DMS153 treated with DMSO at 0.1 percent for 48 hours (cell line): Measurements from ENCODE around the gene SERPINA10.

Source experiments
- DNase-seq: peaks from one replicate; lab custom pipeline; 2025; ENCODE audit not compliant: unreplicated experiment; lab: John Stamatoyannopoulos, UW

SERPINA10 gene, protein sequence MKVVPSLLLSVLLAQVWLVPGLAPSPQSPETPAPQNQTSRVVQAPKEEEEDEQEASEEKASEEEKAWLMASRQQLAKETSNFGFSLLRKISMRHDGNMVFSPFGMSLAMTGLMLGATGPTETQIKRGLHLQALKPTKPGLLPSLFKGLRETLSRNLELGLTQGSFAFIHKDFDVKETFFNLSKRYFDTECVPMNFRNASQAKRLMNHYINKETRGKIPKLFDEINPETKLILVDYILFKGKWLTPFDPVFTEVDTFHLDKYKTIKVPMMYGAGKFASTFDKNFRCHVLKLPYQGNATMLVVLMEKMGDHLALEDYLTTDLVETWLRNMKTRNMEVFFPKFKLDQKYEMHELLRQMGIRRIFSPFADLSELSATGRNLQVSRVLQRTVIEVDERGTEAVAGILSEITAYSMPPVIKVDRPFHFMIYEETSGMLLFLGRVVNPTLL

DNA sequence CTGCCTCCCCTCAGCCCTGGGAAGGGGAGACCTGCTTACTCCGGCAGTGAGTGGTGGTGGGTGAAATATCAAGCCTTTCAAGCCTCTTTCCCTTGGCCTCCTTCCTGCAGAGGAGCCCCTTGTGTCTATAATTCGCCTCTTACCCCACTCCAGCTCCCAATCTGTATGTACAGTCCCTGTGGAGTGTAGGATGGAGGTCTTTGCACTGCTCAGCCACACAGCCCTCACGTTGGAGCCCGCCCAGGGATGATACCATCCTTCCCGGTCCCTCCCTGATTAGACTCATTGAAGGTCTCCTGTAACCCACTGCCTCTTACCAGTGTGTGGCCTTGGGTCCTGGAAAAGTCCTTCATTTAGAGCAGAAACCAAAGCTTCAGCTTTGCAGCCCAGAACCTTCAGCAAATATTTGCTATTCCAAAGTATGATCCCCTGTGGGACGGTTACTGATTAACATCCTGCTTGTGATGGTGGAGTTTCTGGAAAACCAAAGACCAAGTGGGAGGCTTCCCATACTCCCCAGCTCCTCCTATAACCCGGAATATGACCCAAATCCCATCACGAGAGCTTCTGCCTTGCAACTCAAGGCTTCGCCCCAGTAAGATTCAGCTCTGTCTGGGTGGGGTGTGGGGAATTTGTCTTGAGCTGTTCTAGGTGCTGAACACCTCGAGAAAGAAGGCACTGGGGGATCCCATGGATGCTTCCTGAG lies at the start of gene SERPINA10:
SERPINA10 (minus strand) TSS at position 397 of the 706 bp plus-strand sequence. CDS start 2,675 bp downstream, outside the sequence.
- DNase-seq: no peak

DNA sequence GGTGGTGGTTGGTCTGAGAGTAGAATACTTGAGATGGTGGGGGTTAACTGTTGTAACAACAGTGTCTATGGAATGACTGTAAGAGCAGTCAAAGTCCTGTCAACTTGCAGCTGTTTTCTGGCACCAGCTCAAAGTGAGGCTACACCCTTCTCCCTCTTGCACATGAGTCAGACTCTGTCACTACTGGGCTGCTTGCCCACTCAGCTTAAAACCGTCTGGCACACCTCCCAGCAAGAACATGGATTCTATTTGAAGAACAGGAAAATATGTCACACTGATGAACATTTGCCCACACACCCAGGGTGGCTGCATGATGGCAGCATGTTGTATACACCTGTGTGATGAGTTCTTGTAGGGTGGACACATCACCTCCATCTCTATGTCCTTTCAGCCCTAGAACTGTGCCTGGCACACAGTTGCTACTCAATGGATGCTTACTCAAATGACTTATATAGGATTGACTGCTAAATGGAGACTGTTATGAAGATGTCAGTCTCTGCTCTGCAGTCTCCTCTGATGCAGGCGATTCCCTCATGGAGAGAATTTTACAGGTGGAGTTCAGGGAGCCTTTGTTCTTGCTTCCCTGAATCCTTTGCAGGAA lies 49.4 kb upstream of the SERPINA10 start:
- DNase-seq: peak; percentile 29

DNA sequence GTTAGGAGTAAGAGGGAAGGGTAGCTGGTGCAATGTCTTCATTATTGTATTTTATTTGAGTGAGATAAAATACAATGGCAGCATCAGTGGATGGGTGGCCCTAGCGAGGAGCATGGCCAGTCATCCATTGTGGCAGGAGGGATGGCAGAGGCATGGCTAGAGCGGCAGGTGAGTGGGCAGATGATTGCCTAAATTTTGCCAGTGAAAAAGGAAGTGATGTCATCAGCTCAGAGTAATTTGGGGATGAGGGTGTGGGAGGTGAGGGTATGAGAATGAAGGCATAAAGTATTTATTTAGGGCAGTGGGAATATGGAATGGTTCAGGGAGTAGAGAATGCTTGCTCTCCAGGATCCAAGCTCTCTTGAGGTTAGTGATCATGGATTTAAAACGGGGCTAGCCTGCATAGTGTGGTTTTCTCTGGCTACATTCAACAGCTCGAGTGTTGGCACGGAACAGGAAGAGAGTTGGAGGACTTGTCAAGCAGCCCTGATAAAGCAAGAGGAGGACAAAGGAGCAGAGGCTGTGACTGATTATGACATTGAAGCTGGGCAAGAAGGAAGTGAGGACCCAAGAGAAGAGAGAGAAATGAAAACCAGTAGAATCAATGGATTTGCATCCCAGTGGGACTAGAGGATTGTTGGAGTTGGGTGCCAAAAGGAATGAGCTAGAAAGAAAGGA lies 48.7 kb upstream of the SERPINA10 start:
- DNase-seq: no peak

DNA sequence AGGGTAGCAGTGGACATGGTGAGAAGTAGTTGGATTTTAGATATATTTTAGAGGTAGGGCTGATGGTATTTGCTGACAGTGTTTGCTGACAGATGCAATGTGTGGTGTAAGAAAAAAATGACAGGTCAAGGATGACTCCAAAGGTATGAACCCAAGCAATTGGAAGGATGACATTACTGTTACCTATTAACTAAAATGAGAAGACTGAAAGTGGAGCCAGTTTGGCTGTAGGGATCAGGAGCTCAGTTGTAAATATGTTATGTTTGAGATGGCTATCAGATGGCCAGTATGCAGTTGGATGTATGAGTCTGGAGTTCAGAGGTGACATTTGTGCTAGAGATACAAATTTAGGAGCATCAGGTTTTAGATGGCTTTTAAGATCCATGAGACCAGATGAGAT lies 47.5 kb upstream of the SERPINA10 start:
- DNase-seq: no peak

DNA sequence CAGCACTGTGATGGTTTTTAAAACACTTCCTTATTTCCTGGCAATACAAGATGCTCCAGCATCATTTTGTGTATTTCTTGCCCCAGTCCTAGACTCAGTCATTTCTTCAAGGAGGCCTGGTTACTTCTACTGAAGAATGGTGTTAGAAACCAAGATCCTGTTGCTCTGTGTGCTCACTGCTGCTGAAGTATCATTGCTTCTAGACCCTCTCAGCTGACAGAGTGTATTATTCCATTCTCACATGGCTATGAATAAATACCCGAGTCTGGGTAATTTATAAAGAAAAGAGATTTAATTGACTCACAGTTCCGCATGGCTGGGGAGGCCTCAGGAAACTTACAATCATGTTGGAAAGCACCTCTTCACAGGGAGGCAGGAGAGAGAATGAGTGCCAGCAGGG lies 45.0 kb upstream of the SERPINA10 start:
- DNase-seq: no peak

- DNase-seq: no peak
Observed at GRCh38 chr14:94337274-94337673, 44.2 kb upstream of the SERPINA10 start.

- DNase-seq: no peak
Observed at GRCh38 chr14:94334872-94335271, 41.8 kb upstream of the SERPINA10 start.

GRCh38 chr14:94332587-94332986 lies 39.5 kb upstream of the SERPINA10 start:
- DNase-seq: no peak

- DNase-seq: no peak
Observed at GRCh38 chr14:94332063-94332583, 39.1 kb upstream of the SERPINA10 start.

- no peak for DNase-seq
Observed at GRCh38 chr14:94331462-94331861, 38.4 kb upstream of the SERPINA10 start.

- DNase-seq: no peak
Observed at GRCh38 chr14:94330857-94331256, 37.8 kb upstream of the SERPINA10 start.

GRCh38 chr14:94330432-94330831 lies 37.4 kb upstream of the SERPINA10 start:
- no peak for DNase-seq

GRCh38 chr14:94329857-94330256 lies 36.8 kb upstream of the SERPINA10 start:
- no peak for DNase-seq

DNA sequence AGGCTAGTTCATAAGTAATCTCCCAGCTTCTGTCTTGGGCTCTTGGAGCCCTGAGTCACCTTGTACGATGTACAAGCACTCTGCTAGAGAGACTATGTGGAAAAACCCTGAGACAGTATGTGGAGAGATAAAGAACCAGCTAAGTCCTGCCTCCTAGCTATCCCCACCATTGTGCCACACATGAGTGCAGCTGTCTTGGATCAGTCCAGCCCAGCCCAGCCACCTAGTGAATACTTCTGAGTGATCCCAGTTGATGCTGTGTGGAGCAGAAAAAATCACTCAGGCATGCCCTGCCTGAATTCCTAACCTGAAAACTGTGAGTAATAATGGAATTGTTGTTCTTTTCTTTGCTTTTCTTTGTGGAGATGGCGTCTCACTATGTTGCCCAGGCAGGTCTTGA lies 35.1 kb upstream of the SERPINA10 start:
- no peak for DNase-seq

DNA sequence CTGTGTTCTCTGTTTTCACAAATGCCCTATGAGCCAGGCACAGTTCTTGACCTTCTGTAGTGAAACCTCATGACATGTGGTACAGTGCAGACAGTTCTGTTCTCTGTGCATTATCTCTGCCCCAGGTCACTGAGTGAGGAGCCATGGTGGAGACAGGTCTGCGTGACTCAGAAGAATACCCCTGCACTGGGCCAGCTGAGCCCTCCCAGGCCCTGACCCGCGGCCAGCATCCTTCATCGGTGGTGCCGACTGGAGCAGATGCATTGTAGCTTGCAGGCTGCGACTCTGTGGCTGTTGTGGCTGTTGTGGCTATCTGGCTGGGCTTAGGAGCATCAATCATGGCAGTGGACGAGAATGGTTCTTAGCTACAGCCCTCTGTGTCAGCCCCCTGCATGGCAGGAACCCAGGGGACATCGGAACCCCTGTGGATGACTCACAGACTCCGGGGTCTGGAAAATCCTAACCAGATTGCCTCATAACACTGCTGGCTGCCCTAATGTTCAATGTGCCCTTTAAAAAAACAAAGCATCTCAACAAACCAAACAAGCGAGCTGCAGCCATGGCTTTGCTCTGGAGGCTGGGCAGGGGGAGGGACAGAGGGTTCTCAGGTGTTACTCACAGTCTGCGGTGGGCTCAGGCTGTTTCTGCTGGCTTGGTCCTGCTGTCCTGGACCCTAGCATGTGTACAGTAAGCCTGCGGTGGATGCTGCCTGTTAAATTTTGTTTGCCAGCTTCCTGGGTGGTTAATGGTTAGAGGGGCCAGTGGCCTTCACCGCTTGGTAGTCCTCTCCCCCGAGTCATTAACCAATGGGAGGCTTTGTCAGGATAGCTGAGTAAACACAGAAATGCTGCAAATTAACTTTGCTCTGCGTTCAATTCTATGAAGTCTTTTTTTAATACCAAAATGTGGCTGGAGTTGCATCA lies 29.8 kb upstream of the SERPINA10 start, which contains the start of gene SERPINA6:
SERPINA6 (minus strand) TSS at position 689 of the 923 bp plus-strand sequence. CDS start 8,688 bp downstream, outside the sequence.
- DNase-seq: no peak

GRCh38 chr14:94321421-94322271 lies 28.6 kb upstream of the SERPINA10 start:
- DNase-seq: no peak

GRCh38 chr14:94320243-94320642 lies 27.2 kb upstream of the SERPINA10 start:
- DNase-seq: no peak

DNA sequence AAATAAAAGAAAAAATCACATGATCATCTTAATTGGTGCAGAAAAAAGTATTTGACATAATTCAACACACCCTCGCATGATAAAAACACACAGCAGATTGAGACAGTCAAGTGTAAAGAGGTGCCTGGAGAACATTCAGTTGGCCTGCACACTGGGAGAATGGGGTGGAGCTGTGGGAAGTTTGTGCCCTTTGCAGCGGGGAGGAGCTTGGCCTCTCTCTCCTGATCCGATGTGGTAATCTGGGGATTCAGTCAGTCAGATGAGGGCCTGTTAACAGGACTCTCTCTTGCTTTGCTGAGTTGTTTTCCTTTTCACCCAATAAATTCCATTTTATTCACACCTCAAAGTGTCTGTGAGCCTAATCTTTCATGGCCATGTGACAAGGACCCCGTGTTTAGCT lies 24.2 kb upstream of the SERPINA10 start:
- DNase-seq: no peak

DNA sequence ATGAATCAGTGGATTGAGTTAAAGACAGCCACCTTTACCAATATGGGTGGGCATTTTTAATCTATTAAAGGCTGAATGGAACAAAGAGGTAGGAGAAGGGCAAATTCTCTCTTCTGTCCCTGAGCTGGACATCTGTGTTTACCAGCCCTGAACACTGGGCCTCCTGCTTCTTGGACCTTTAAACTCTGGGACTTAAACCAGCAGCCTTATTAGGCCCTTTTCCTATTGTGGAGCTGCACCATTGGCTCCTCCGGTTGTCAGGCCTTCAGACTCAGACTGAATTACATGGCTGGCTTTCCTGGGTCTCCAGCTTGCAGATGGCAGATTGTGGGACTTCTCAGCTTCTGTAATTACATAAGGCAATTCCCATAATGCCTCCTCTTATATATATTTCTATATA lies 23.6 kb upstream of the SERPINA10 start:
- DNase-seq: no peak
